Activated CD8-positive, alpha-beta T cell treated with anti-CD3 and anti-CD28 coated beads for 36 hours (primary cell): ENCODE data around the gene IKBKE. TPM values are rescaled to one million over a fixed set of nuclear protein-coding genes. Genes with fewer than 3 reads are reported as not detected.

ENCODE experiments used
- ATAC-seq: fragments of 200-7000 bp; cut with Tn5 transposase; one replicate; pipeline ENCODE4 v1.10.0; 2021; ENCODE audit warnings: mild to moderate bottlenecking, moderate library complexity
- CTCF ChIA-PET: fragments of 350-600 bp; sonication (Branson Sonifier 250); formaldehyde crosslinking; loops from one replicate; lab custom pipeline; 2021; ENCODE audit warnings: antibody characterized with exemption; lab: Charles Lee
- POLR2A ChIA-PET: fragments of 350-600 bp; sonication (Branson Sonifier 250); formaldehyde crosslinking; loops from one replicate; lab custom pipeline; 2021; ENCODE audit warnings: antibody characterized with exemption; lab: Charles Lee
- DNase-seq: peaks from one replicate; pipeline ENCODE4 v3.0.0-alpha.2; 2020
- H3K27ac Mint-ChIP-seq: one replicate; pipeline ENCODE4 v1.8.0; 2021; ENCODE audit warnings: mild to moderate bottlenecking, mixed read lengths
- H3K27me3 Mint-ChIP-seq: one replicate; pipeline ENCODE4 v1.8.0; 2021; ENCODE audit warnings: mixed read lengths
- H3K36me3 Mint-ChIP-seq: one replicate; pipeline ENCODE4 v1.8.0; 2021; ENCODE audit warnings: low read depth, mixed read lengths
- H3K4me1 Mint-ChIP-seq: one replicate; pipeline ENCODE4 v1.8.0; 2021; ENCODE audit warnings: low read depth, mixed read lengths
- H3K4me3 Mint-ChIP-seq: one replicate; pipeline ENCODE4 v1.8.0; 2021; ENCODE audit warnings: mild to moderate bottlenecking, moderate library complexity, mixed read lengths
- H3K9me3 Mint-ChIP-seq: one replicate; pipeline ENCODE4 v1.8.0; 2021; ENCODE audit warnings: mixed read lengths
- CTCF ChIP-seq: fragments of 200-600 bp; IDR thresholded peaks from one replicate; pipeline ENCODE4 v1.8.0; 2022; ENCODE audit warnings: antibody characterized with exemption, mild to moderate bottlenecking
- intact Hi-C: fragments of 100-400 bp; cut with micrococcal nuclease; formaldehyde crosslinking; loops from one replicate; pipeline ENCODE4 v1.10.0; 2022
- total RNA-seq, 2 experiments: library from RNA; stranded (reverse); gene quantifications; one replicate each; pipeline ENCODE4 v1.2.3, GENCODE V29; 2021

The IKBKE gene
- total RNA-seq, 2 experiments from 2014 or later, result 14.3 to 14.9 TPM

GRCh38 chr1:206450281-206450680, 20.0 kb upstream of the IKBKE start:
- Mint-ChIP-seq H3K9me3 (no peaks in the 10 kb centered on the region), H3K27ac (no peak overlapping the region), H3K4me1 (no peaks in the 10 kb centered on the region), H3K27me3 (no peaks in the 10 kb centered on the region), H3K36me3 (no peaks in the 10 kb centered on the region), H3K4me3 (no peak overlapping the region)
- POLR2A ChIA-PET, result no interaction called here
- intact Hi-C loops, result no loop called here
- no peak for TF ChIP-seq CTCF
- ATAC-seq (no peak), DNase-seq (no peak)
- CTCF ChIA-PET, result interaction anchor here (0.9 to 4.7 kb wide), 4 partner anchors 12 to 163 kb away, joined by 3 to 26 read pairs (median 4); no protein-coding TSS in a partner anchor

GRCh38 chr1:206451134-206451686, 19.1 kb upstream of the IKBKE start:
- Mint-ChIP-seq H3K27me3 (no peaks in the 10 kb centered on the region), H3K9me3 (no peaks in the 10 kb centered on the region), H3K27ac (no peak overlapping the region), H3K4me1 (no peaks in the 10 kb centered on the region), H3K36me3 (no peaks in the 10 kb centered on the region), H3K4me3 (no peak overlapping the region)
- POLR2A ChIA-PET, result interaction anchor here (0.6 kb wide), 1 partner anchor 95 kb away, joined by 3 read pairs; no protein-coding TSS in a partner anchor
- TF ChIP-seq CTCF, result no peak
- CTCF ChIA-PET, result interaction anchor here (4.7 kb wide), 1 partner anchor 11 kb away, joined by 26 read pairs; no protein-coding TSS in a partner anchor
- ATAC-seq (no peak), DNase-seq (no peak)
- intact Hi-C loops, result no loop called here

DNA sequence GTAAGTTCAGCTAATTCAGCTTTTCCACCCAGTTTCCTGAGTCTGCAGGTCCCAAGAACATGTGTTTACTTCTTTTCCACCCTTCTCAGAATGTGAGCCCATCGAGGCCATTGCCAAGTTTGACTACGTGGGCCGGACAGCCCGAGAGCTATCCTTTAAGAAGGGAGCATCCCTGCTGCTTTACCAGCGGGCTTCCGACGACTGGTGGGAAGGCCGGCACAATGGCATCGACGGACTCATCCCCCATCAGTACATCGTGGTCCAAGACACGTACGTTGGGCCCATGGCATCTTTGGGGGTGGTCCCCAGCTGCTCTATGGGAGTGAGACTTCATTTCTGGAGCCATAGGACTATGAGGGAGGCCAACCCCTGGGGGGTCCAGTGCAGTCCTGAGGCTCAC, 17.2 kb upstream of the IKBKE start:
- Mint-ChIP-seq H3K9me3 (no peaks in the 10 kb centered on the region), H3K27ac (no peak overlapping the region), H3K36me3 (no peaks in the 10 kb centered on the region), H3K4me3 (no peak overlapping the region), H3K4me1 (no peaks in the 10 kb centered on the region), H3K27me3 (no peaks in the 10 kb centered on the region)
- DNase-seq (no peak), ATAC-seq (no peak)
- intact Hi-C loops, result no loop called here
- TF ChIP-seq CTCF, result no peak
- ChIA-PET CTCF (interaction anchor here (1.1 to 4.7 kb wide), 2 partner anchors 9 to 35 kb away, joined by 3 to 26 read pairs; no protein-coding TSS in a partner anchor), POLR2A (no interaction called here)

GRCh38 chr1:206455289-206455665, 15.0 kb upstream of the IKBKE start:
- intact Hi-C loops, result no loop called here
- Mint-ChIP-seq H3K4me1 (no peaks in the 10 kb centered on the region), H3K4me3 (no peak overlapping the region), H3K36me3 (no peaks in the 10 kb centered on the region), H3K27me3 (no peaks in the 10 kb centered on the region), H3K9me3 (no peaks in the 10 kb centered on the region), H3K27ac (no peak overlapping the region)
- no peak for TF ChIP-seq CTCF
- ATAC-seq, result no peak
- ChIA-PET POLR2A (interaction anchor here (1.5 kb wide), 1 partner anchor 9 kb away, joined by 4 read pairs; no protein-coding TSS in a partner anchor), CTCF (interaction anchor here (1.0 to 1.2 kb wide), 2 partner anchors 24 to 35 kb away, joined by 3 read pairs; no protein-coding TSS in a partner anchor)
- DNase-seq, result no peak

DNA sequence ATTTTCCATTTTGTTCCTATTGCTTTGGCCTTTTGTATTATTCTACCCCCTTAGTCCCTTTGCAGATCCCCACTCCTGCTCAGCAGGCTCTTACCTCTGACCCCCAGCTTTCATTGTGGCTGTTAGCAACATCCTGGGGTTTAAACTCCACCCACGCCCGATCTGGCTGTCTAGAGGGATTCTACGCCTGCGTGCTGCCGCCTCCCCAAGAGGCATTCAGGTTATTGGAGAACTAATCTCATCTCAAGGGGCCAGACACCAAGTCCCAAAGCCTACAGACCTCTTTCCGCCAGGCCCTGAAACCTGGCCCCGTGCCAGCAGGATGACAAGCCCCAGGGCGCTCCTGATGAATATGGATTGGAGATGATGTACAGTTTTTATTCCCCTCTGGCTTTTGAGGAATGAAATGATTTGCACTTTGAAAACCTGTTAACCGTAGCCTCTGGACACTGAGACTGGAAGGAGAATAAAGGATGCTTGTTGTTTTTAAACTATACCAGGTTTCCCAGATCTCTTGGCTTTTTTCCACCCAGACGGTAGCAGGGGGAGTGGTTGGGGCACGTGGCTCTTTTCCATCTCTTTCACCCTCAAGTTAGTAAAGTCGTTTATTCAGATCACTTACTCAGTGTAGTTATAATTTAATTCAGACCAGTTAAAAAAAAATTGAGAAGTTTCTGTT, 14.5 kb upstream of the IKBKE start:
- ATAC-seq, result no peak
- CTCF ChIA-PET, result interaction anchor here (1.0 to 1.2 kb wide), 2 partner anchors 24 to 35 kb away, joined by 3 read pairs; no protein-coding TSS in a partner anchor
- TF ChIP-seq CTCF, result no peak
- no peaks in the 10 kb centered on the region for H3K4me1 Mint-ChIP-seq
- intact Hi-C loops, result no loop called here
- H3K36me3 Mint-ChIP-seq, result no peaks in the 10 kb centered on the region
- H3K27ac Mint-ChIP-seq, result no peak overlapping the region
- no peak overlapping the region for H3K4me3 Mint-ChIP-seq
- POLR2A ChIA-PET, result interaction anchor here (1.5 kb wide), 1 partner anchor 10 kb away, joined by 4 read pairs; no protein-coding TSS in a partner anchor
- DNase-seq, result no peak
- no peaks in the 10 kb centered on the region for H3K9me3 Mint-ChIP-seq
- no peaks in the 10 kb centered on the region for H3K27me3 Mint-ChIP-seq
